Colonic mucosa (tissue), 4 donors: Measurements from ENCODE around the gene CLECL1. TPM values are rescaled to one million over a fixed set of nuclear protein-coding genes. Genes with fewer than 3 reads are reported as not detected.
A peak's percentile ranks its signal among the peaks of the same experiment; 100 is the strongest.
"Not testable (repeated sequence)": the region's sequence is repeated elsewhere in the genome, so short reads cannot be mapped to it uniquely, and the experiment has no call there.

Experiments
- DNase-seq: peaks from one replicate; pipeline ENCODE4 v3.0.0-alpha.2; 2020
- H3K27ac ChIP-seq: fragments of 200-600 bp; one replicate; pipeline ENCODE4 v1.8.0; 2021
- H3K27me3 ChIP-seq: fragments of 200-600 bp; one replicate; pipeline ENCODE4 v1.8.0; 2021
- H3K36me3 ChIP-seq: fragments of 200-600 bp; one replicate; pipeline ENCODE4 v1.8.0; 2021
- H3K4me1 ChIP-seq: fragments of 200-600 bp; one replicate; pipeline ENCODE4 v1.8.0; 2021; ENCODE audit warnings: mild to moderate bottlenecking
- H3K4me3 ChIP-seq: fragments of 200-600 bp; one replicate; pipeline ENCODE4 v1.8.0; 2021
- H3K9ac ChIP-seq, 2 donors: one replicate each; pipeline ENCODE4 v1.7.0; 2013; ENCODE audit warnings: control low read depth in 2 of 2, low read depth in 2 of 2, low read length in 2 of 2
- H3K9me3 ChIP-seq: fragments of 200-600 bp; one replicate; pipeline ENCODE4 v1.8.0; 2021
- intact Hi-C: fragments of 100-400 bp; cut with DNase I; formaldehyde crosslinking; loops from one replicate; pipeline ENCODE4 v1.14.1; 2022
- total RNA-seq, 2 donors: library from RNA; stranded (reverse); fragmentation: NEBNext Ultra II Directional in 1 of 2; extraction: Animal tissue kit (Norgen Biotek cat#: 25700) in 1 of 2; gene quantifications; one replicate each; pipeline ENCODE4 v1.2.1, GENCODE V29; 2021
- TF ChIP-seq, protein P1 (sequence below): fragments of 200-600 bp; IDR thresholded peaks from one replicate; pipeline ENCODE4 v1.8.0; 2022; ENCODE audit warnings: antibody characterized with exemption, mild to moderate bottlenecking
- donor health status: healthy.
- donor health status: DM: no; HTN: no; CAD: no.
- donor health status: DM: no; HTN: no; CAD: no.

CLECL1 gene
- total RNA-seq, 2 donors from 2014 or later, result 0.40 TPM; not detected in 1

DNA sequence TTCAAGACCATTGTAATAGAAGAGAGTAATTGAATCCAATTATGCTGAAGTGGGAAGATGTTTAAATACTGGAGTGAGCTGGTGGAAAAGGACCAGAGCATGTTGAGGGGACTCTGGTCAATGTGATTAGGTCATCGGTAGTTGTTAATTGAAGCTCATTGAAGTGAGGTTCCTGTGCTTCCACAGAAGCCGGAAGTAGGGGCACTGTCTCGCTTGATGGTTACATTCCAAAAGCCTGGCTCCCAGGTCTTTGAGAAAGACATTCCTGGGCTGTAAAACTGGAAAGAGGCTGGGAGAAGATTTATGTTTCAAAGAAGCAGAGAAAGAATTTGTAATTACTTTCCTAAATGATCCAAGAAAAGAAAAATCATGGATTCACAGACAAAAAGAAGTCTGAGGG is 12.3 kb upstream of the CLECL1 start:
- H3K9me3 ChIP-seq, result no peaks in the 10 kb centered on the region
- no peak overlapping the region for H3K9ac ChIP-seq
- no peaks in the 10 kb centered on the region for H3K27me3 ChIP-seq
- TF ChIP-seq, protein P1, sequence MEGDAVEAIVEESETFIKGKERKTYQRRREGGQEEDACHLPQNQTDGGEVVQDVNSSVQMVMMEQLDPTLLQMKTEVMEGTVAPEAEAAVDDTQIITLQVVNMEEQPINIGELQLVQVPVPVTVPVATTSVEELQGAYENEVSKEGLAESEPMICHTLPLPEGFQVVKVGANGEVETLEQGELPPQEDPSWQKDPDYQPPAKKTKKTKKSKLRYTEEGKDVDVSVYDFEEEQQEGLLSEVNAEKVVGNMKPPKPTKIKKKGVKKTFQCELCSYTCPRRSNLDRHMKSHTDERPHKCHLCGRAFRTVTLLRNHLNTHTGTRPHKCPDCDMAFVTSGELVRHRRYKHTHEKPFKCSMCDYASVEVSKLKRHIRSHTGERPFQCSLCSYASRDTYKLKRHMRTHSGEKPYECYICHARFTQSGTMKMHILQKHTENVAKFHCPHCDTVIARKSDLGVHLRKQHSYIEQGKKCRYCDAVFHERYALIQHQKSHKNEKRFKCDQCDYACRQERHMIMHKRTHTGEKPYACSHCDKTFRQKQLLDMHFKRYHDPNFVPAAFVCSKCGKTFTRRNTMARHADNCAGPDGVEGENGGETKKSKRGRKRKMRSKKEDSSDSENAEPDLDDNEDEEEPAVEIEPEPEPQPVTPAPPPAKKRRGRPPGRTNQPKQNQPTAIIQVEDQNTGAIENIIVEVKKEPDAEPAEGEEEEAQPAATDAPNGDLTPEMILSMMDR, result no peak
- intact Hi-C loops, result loop anchor here (10.0 kb wide), 2 partner anchors 50 to 400 kb away; no protein-coding TSS in a partner anchor
- H3K27ac ChIP-seq, result no peak overlapping the region
- DNase-seq, result no peak
- H3K36me3 ChIP-seq, result no peaks in the 10 kb centered on the region
- H3K4me1 ChIP-seq, result peaks cover 4% of the 10 kb centered on the region
- H3K4me3 ChIP-seq, result no peak overlapping the region

- no peaks in the 10 kb centered on the region for H3K9me3 ChIP-seq
- intact Hi-C loops, result loop anchor here (10.0 kb wide), 2 partner anchors 52 to 402 kb away; no protein-coding TSS in a partner anchor
- H3K36me3 ChIP-seq, result no peaks in the 10 kb centered on the region
- peak overlapping the region; percentile 37 for H3K27ac ChIP-seq
- no peak for DNase-seq
- H3K4me3 ChIP-seq, result no peak overlapping the region
- H3K9ac ChIP-seq, result peak overlapping the region; percentile 12 to 14
- H3K4me1 ChIP-seq, result peaks cover 4% of the 10 kb centered on the region
- TF ChIP-seq, protein P1, result no peak
- no peaks in the 10 kb centered on the region for H3K27me3 ChIP-seq
These were observed 9.8 kb upstream of the CLECL1 start for GRCh38 chr12:9742661-9743060.

GRCh38 chr12:9741726-9742125 is 8.8 kb upstream of the CLECL1 start:
- Histone ChIP-seq H3K4me3 (no peak overlapping the region), H3K27me3 (no peaks in the 10 kb centered on the region), H3K9ac (no peak overlapping the region), H3K27ac (peak overlapping the region; percentile 37), H3K4me1 (peaks cover 6% of the 10 kb centered on the region), H3K36me3 (no peaks in the 10 kb centered on the region), H3K9me3 (no peaks in the 10 kb centered on the region)
- TF ChIP-seq, protein P1, result no peak
- no peak for DNase-seq
- intact Hi-C loops, result loop anchor here (10.0 kb wide), 2 partner anchors 53 to 403 kb away; no protein-coding TSS in a partner anchor

GRCh38 chr12:9740106-9740750 is 7.3 kb upstream of the CLECL1 start:
- H3K4me1 ChIP-seq, result peaks cover 7% of the 10 kb centered on the region
- H3K9me3 ChIP-seq, result no peaks in the 10 kb centered on the region
- intact Hi-C loops, result loop anchor here (10.0 kb wide), 2 partner anchors 55 to 405 kb away; no protein-coding TSS in a partner anchor
- no peaks in the 10 kb centered on the region for H3K36me3 ChIP-seq
- TF ChIP-seq, protein P1, result no peak
- no peak overlapping the region for H3K9ac ChIP-seq
- H3K27me3 ChIP-seq, result no peaks in the 10 kb centered on the region
- no peak overlapping the region for H3K4me3 ChIP-seq
- no peak overlapping the region for H3K27ac ChIP-seq
- no peak for DNase-seq

- H3K36me3 ChIP-seq, H3K9me3 ChIP-seq, H3K4me1 ChIP-seq, H3K4me3 ChIP-seq, DNase-seq, H3K27ac ChIP-seq, H3K27me3 ChIP-seq: not testable (repeated sequence)
- H3K9ac ChIP-seq, result peak overlapping the region in 1 of 2 donors; percentile 5
- intact Hi-C loops, result loop anchor here (10.0 kb wide), 2 partner anchors 55 to 405 kb away; no protein-coding TSS in a partner anchor
These were observed 6.7 kb upstream of the CLECL1 start for GRCh38 chr12:9739404-9740105.

DNA sequence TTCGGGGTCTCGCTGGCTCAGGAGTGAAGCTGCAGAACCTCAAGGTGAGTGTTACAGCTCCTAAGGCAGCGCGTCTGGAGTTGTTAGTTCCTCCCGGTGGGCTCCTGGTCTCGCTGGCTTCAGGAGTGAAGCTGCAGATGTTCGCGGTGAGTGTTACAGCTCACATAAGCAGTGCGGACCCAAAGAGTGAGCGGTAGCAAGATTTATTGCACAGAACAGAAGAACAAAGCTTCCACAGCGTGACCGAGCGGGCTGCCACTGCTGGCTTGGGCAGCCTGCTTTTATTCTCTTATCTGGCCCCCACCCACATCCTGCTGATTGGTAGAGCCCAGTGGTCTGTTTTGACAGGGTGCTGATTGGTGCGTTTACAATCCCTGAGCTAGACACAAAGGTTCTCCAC is 6.0 kb upstream of the CLECL1 start:
- H3K36me3 ChIP-seq, H3K9ac ChIP-seq, intact Hi-C loops, H3K9me3 ChIP-seq, H3K27me3 ChIP-seq, H3K4me1 ChIP-seq, DNase-seq, H3K4me3 ChIP-seq, H3K27ac ChIP-seq: not testable (repeated sequence)
